ENCODE results near the gene SERGEF. TPM values are rescaled to one million over a fixed set of nuclear protein-coding genes. Genes with fewer than 3 reads are reported as not detected.

SERGEF gene
- total RNA-seq, 1 experiment from 2014 or later, result 31.4 TPM

DNA sequence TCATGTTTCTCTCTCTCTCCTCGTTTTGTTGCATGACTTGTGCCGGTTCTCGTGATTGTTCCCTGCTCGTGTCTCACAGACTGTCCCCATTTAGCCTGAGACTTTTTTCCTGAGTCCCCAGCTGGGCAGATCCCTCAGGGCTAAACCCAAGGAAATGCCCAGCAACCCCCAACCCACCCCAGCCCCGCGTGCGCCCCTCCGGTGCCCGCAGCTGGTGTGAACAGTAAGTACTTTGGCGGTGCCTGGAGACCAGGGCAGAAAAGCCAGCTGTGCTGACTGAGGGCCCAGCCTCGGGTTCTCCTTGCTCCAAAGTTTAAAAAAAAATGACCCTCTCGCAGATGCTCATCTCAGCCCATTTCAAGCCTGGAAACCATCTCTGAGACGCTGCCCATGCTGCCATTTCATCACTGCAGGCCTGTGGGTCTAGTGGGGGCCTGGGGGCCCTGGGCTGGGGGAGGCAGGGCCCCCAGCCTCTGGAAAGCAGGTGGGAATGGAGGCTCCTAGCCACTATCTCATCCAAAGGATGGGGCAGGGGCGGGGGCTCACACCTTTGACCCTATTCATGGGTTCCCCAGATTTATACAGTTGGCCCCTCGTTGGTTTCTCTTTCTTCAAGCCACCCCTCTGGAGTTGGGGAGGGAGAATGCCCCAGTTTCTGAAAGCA is 236.5 kb downstream of the SERGEF start:
- Histone ChIP-seq H3K14ac (ENCODE audit: insufficient read depth, low read length) (no peak overlapping the region; the same call in 1 of the 2 replicates), H2BK20ac (ENCODE audit: low read depth, low read length, poor library complexity, severe bottlenecking) (no peak overlapping the region), H4K91ac (ENCODE audit: insufficient read length, low read depth, low read length) (no peak overlapping the region), H3K79me1 (ENCODE audit: insufficient read depth, low read depth, low read length, poor library complexity, severe bottlenecking) (no peaks in the 10 kb centered on the region), H2BK15ac (ENCODE audit: low read depth, low read length) (no peak overlapping the region), H3K9ac (ENCODE audit: extremely low read depth, insufficient read length, low read length) (no peak overlapping the region), H4K8ac (replicated peaks; ENCODE audit: insufficient read length, low read depth, low read length) (no peak overlapping the region), H2AK5ac (ENCODE audit: insufficient read length, low read length) (no peak overlapping the region), H3K27ac (ENCODE audit: insufficient read length, low read depth, low read length) (no peak overlapping the region), H3K9me3 (ENCODE audit: control insufficient read depth, low read depth, low read length) (no peaks in the 10 kb centered on the region), H3K4me2 (ENCODE audit: insufficient read depth, insufficient read length, low read length) (no peak overlapping the region), H2BK120ac (ENCODE audit: low read depth, low read length, poor library complexity, severe bottlenecking) (no peak overlapping the region), H2BK5ac (ENCODE audit: insufficient read length, low read length) (no peak overlapping the region), H3K18ac (ENCODE audit: insufficient read length, low read depth, low read length) (no peak overlapping the region), H4K20me1 (ENCODE audit: control insufficient read depth, insufficient read depth, insufficient read length) (no peaks in the 10 kb centered on the region), H3T11ph (ENCODE audit: low read length) (no peak overlapping the region), H3K4me1 (ENCODE audit: insufficient read depth, low read length) (no peaks in the 10 kb centered on the region), H2BK12ac (ENCODE audit: insufficient read length, low read depth, low read length) (no peak overlapping the region), H3K79me2 (ENCODE audit: insufficient read depth, low read length) (no peaks in the 10 kb centered on the region), H3K4ac (ENCODE audit: low read depth, low read length) (no peak overlapping the region), H3K27me3 (ENCODE audit: insufficient read depth, low read length) (no peaks in the 10 kb centered on the region), H4K5ac (ENCODE audit: insufficient read length, low read depth, low read length) (no peak overlapping the region), H3K56ac (ENCODE audit: insufficient read length, low read depth, low read length) (no peak overlapping the region), H2AFZ (ENCODE audit: low read length) (no peak overlapping the region), H3K23ac (ENCODE audit: insufficient read length, low read depth, low read length) (no peak overlapping the region), H3K23me2 (ENCODE audit: insufficient read length, low read depth, low read length, poor library complexity, severe bottlenecking) (no peaks in the 10 kb centered on the region)
- H3K4me1 Mint-ChIP-seq, result no peaks in the 10 kb centered on the region; a peak in 1 of 4 replicates
- WGBS (ENCODE audit: extremely low coverage, insufficient read length, low lambda C conversion rate), result no CpG with 5 or more reads among the region's 15 CpGs
- H3K27ac Mint-ChIP-seq, result peak overlapping the region in 1 of 3 experiments; percentile 2; a peak in 1 of 7 replicates
- peaks cover 3% of the 10 kb centered on the region for H3K27me3 Mint-ChIP-seq (ENCODE audit: low read depth)
- H3K9me3 Mint-ChIP-seq, result no peaks in the 10 kb centered on the region
- TF ChIP-seq, protein P1, sequence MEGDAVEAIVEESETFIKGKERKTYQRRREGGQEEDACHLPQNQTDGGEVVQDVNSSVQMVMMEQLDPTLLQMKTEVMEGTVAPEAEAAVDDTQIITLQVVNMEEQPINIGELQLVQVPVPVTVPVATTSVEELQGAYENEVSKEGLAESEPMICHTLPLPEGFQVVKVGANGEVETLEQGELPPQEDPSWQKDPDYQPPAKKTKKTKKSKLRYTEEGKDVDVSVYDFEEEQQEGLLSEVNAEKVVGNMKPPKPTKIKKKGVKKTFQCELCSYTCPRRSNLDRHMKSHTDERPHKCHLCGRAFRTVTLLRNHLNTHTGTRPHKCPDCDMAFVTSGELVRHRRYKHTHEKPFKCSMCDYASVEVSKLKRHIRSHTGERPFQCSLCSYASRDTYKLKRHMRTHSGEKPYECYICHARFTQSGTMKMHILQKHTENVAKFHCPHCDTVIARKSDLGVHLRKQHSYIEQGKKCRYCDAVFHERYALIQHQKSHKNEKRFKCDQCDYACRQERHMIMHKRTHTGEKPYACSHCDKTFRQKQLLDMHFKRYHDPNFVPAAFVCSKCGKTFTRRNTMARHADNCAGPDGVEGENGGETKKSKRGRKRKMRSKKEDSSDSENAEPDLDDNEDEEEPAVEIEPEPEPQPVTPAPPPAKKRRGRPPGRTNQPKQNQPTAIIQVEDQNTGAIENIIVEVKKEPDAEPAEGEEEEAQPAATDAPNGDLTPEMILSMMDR (conservative IDR thresholded peaks at IDR 0.05), result no peak
- H3K4me3 Mint-ChIP-seq, result no peak overlapping the region
- DNase-seq, result no peak
- H3K36me3 Mint-ChIP-seq (ENCODE audit: insufficient read depth in 1 of 3, low read depth in 3 of 3), result no peaks in the 10 kb centered on the region
